Measurements from ENCODE around the gene PKMYT1.

PKMYT1 gene

GRCh38 chr16:2980227-2981176 is at the start of gene PKMYT1:
Gene PKMYT1, minus strand, starts transcription at chr16:2980446. Its CDS starts 789 bp downstream, at chr16:2979657.
- peak; percentile 94 for DNase-seq (ENCODE audit: low read depth in 2 of 2)

GRCh38 chr16:3029491-3030221 is 49.4 kb upstream of the PKMYT1 start:
- peak in 1 of 2 donors; percentile 36 for DNase-seq (ENCODE audit: low read depth in 2 of 2)

- DNase-seq (ENCODE audit: low read depth in 2 of 2), result no peak
Measured at GRCh38 chr16:3028716-3029319, 48.6 kb upstream of the PKMYT1 start.

- peak; percentile 79 to 83 for DNase-seq (ENCODE audit: low read depth in 2 of 2)
Measured at GRCh38 chr16:3027983-3028715, 47.9 kb upstream of the PKMYT1 start.

GRCh38 chr16:3027489-3027795 is 47.2 kb upstream of the PKMYT1 start:
- DNase-seq (ENCODE audit: low read depth in 2 of 2), result no peak

GRCh38 chr16:3026609-3027488 is 46.6 kb upstream of the PKMYT1 start:
- DNase-seq (ENCODE audit: low read depth in 2 of 2), result no peak

GRCh38 chr16:3026003-3026378 is 45.7 kb upstream of the PKMYT1 start:
- DNase-seq (ENCODE audit: low read depth in 2 of 2), result no peak

GRCh38 chr16:3025032-3026002 is 45.1 kb upstream of the PKMYT1 start:
- no peak for DNase-seq (ENCODE audit: low read depth in 2 of 2)

- DNase-seq (ENCODE audit: low read depth in 2 of 2), result peak; percentile 91 to 94
Measured at GRCh38 chr16:3023669-3024478, 43.6 kb upstream of the PKMYT1 start, which contains the start of the genes HCFC1R1 and THOC6. Gene HCFC1R1, minus strand, starts transcription at chr16:3023942. Its CDS starts 1 bp downstream, at chr16:3023941. Gene THOC6, plus strand, starts transcription at chr16:3024035. Its CDS starts 292 bp downstream, at chr16:3024327.

GRCh38 chr16:3023415-3023668 is 43.1 kb upstream of the PKMYT1 start:
- no peak for DNase-seq (ENCODE audit: low read depth in 2 of 2)

GRCh38 chr16:3022684-3023414 is 42.6 kb upstream of the PKMYT1 start:
- DNase-seq (ENCODE audit: low read depth in 2 of 2), result no peak

GRCh38 chr16:3022208-3022683 is 42.0 kb upstream of the PKMYT1 start:
- DNase-seq (ENCODE audit: low read depth in 2 of 2), result peak; percentile 86 to 88

GRCh38 chr16:3021449-3022207 is 41.4 kb upstream of the PKMYT1 start:
- peak; percentile 84 to 88 for DNase-seq (ENCODE audit: low read depth in 2 of 2)

- no peak for DNase-seq (ENCODE audit: low read depth in 2 of 2)
Measured at GRCh38 chr16:3020604-3021448, 40.6 kb upstream of the PKMYT1 start.

- DNase-seq (ENCODE audit: low read depth in 2 of 2), result peak; percentile 63 to 73
Measured at GRCh38 chr16:3020247-3020603, 40.0 kb upstream of the PKMYT1 start, which contains the start of gene TNFRSF12A. Gene TNFRSF12A, plus strand, starts transcription at chr16:3020368. Its CDS starts 30 bp downstream, at chr16:3020398.

- DNase-seq (ENCODE audit: low read depth in 2 of 2), result no peak
Measured at GRCh38 chr16:3019594-3020246, 39.5 kb upstream of the PKMYT1 start.
